Peyer's patch (tissue), 4 donors: ENCODE data around the gene ATP5F1E. TPM values are rescaled to one million over a fixed set of nuclear protein-coding genes. Genes with fewer than 3 reads are reported as not detected.
A peak's percentile ranks its signal among the peaks of the same experiment; 100 is the strongest.

ENCODE experiments used
- DNase-seq, 3 donors: peaks; one replicate each; pipeline ENCODE4 v3.0.0-alpha.2; 2017 to 2019
- H3K27ac ChIP-seq, 4 donors: fragments of 200-600 bp; sonication (generic); one replicate each; pipeline ENCODE4 v1.5.1; 2016 to 2019
- H3K27me3 ChIP-seq, 2 donors: fragments of 200-600 bp; sonication (generic); one replicate each; pipeline ENCODE4 v1.5.1; 2019
- H3K36me3 ChIP-seq, 3 donors: fragments of 200-600 bp; sonication (generic); one replicate each; pipeline ENCODE4 v1.5.1; 2016 to 2019
- H3K4me1 ChIP-seq, 4 donors: fragments of 200-600 bp; sonication (generic); one replicate each; pipeline ENCODE4 v1.5.1; 2016 to 2019
- H3K4me3 ChIP-seq, 4 donors: fragments of 200-600 bp; sonication (generic); 1 replicate in 3 of 4; 2 replicates in 1 of 4; pipeline ENCODE4 v1.5.1; 2016 to 2019; ENCODE audit warnings: mild to moderate bottlenecking in 1 of 4
- H3K9me3 ChIP-seq, 4 donors: fragments of 200-600 bp; sonication (generic); one replicate each; pipeline ENCODE4 v1.5.1; 2016 to 2019; ENCODE audit warnings: mild to moderate bottlenecking in 1 of 4
- CTCF ChIP-seq, 6 experiments: fragments of 450-650 bp in 4 of 6; fragments of 200-600 bp in 2 of 6; sonication (generic) in 1 of 6; IDR thresholded peaks; one replicate each; pipeline ENCODE4 v1.5.1; 2017 to 2019; ENCODE audit warnings: antibody characterized with exemption in 6 of 6, mild to moderate bottlenecking in 3 of 6, moderate library complexity in 1 of 6
- POLR2A ChIP-seq, 2 donors: fragments of 450-650 bp; IDR thresholded peaks; one replicate each; pipeline ENCODE4 v1.5.1; 2017; ENCODE audit warnings: antibody characterized with exemption in 2 of 2, mild to moderate bottlenecking in 2 of 2, moderate library complexity in 2 of 2
- total RNA-seq, 4 donors: library from RNA; depleted of rRNA; stranded (reverse); fragments of >200 nt; gene quantifications; one replicate each; pipeline ENCODE4 v1.1.0, GENCODE V29; 2016

Gene ATP5F1E
- total RNA-seq, 4 donors from 2014 or later, result 20.6 to 34.0 (median 26.8) TPM

- Histone ChIP-seq H3K4me1 (peaks cover 0 to 10% (median 0%) of the 10 kb centered on the region in 4 donors), H3K4me3 (no peak overlapping the region)
- peak in 2 of 3 donors; percentile 61 to 67 for DNase-seq
Measured at GRCh38 chr20:59016795-59017492, 15.2 kb downstream of the ATP5F1E start.

GRCh38 chr20:59015812-59016711 lies 16.1 kb downstream of the ATP5F1E start:
- H3K27ac ChIP-seq, result peak overlapping the region in 1 of 4 donors; percentile 64
- no peaks in the 10 kb centered on the region for H3K27me3 ChIP-seq
- H3K4me1 ChIP-seq, result peaks cover 0 to 10% (median 0%) of the 10 kb centered on the region in 4 donors
- H3K9me3 ChIP-seq, result no peaks in the 10 kb centered on the region
- no peaks in the 10 kb centered on the region for H3K36me3 ChIP-seq
- TF ChIP-seq CTCF (IDR thresholded peaks at IDR 0.05) (no peak), POLR2A (IDR thresholded peaks at IDR 0.05) (no peak)
- DNase-seq, result peak in 2 of 3 donors; percentile 24 to 39
- no peak overlapping the region for H3K4me3 ChIP-seq

More at GRCh38 chr20:59016795-59017492, 15.2 kb downstream of the ATP5F1E start:
- TF ChIP-seq POLR2A (IDR thresholded peaks at IDR 0.05) (no peak), CTCF (IDR thresholded peaks at IDR 0.05) (no peak)
- Histone ChIP-seq H3K27ac (peak overlapping the region in 2 of 4 donors; percentile 3 to 64), H3K36me3 (no peaks in the 10 kb centered on the region), H3K27me3 (no peaks in the 10 kb centered on the region), H3K9me3 (no peaks in the 10 kb centered on the region)

- peak in 1 of 3 donors; percentile 9 for DNase-seq
- H3K4me3 ChIP-seq, result no peak overlapping the region
- H3K27me3 ChIP-seq, result no peaks in the 10 kb centered on the region
- no peak for TF ChIP-seq POLR2A (IDR thresholded peaks at IDR 0.05)
- TF ChIP-seq CTCF (IDR thresholded peaks at IDR 0.05), result no peak
- peak overlapping the region in 1 of 4 donors; percentile 64 for H3K27ac ChIP-seq
- H3K36me3 ChIP-seq, result no peaks in the 10 kb centered on the region
- H3K9me3 ChIP-seq, result no peaks in the 10 kb centered on the region
- H3K4me1 ChIP-seq, result peaks cover 0 to 10% (median 0%) of the 10 kb centered on the region in 4 donors
Measured at GRCh38 chr20:59015411-59015810, 16.7 kb downstream of the ATP5F1E start.

- Histone ChIP-seq H3K27me3 (no peaks in the 10 kb centered on the region), H3K9me3 (no peaks in the 10 kb centered on the region), H3K4me1 (peaks cover 0 to 10% (median 0%) of the 10 kb centered on the region in 4 donors), H3K4me3 (no peak overlapping the region), H3K36me3 (no peaks in the 10 kb centered on the region), H3K27ac (no peak overlapping the region)
- TF ChIP-seq POLR2A (IDR thresholded peaks at IDR 0.05), result no peak
- no peak for TF ChIP-seq CTCF (IDR thresholded peaks at IDR 0.05)
- DNase-seq, result peak in 1 of 3 donors; percentile 6
Measured at GRCh38 chr20:59014680-59015389, 17.3 kb downstream of the ATP5F1E start.

- H3K9me3 ChIP-seq, result no peaks in the 10 kb centered on the region
- TF ChIP-seq POLR2A (IDR thresholded peaks at IDR 0.05), result no peak
- TF ChIP-seq CTCF (IDR thresholded peaks at IDR 0.05), result no peak
- H3K36me3 ChIP-seq, result no peaks in the 10 kb centered on the region
- H3K4me3 ChIP-seq, result no peak overlapping the region
- H3K27me3 ChIP-seq, result no peaks in the 10 kb centered on the region
- DNase-seq, result peak in 2 of 3 donors; percentile 16 to 47
- no peak overlapping the region for H3K27ac ChIP-seq
- H3K4me1 ChIP-seq, result peaks cover 0 to 10% (median 0%) of the 10 kb centered on the region in 4 donors
Measured at GRCh38 chr20:59013959-59014608, 18.1 kb downstream of the ATP5F1E start.
